NCI-H748 (cell line): ENCODE results near the gene FCN2.

Source experiments
- DNase-seq: peaks from one replicate; lab custom pipeline; 2025; ENCODE audit not compliant: unreplicated experiment; lab: John Stamatoyannopoulos, UW

Gene FCN2

GRCh38 chr9:134887686-134888602 is 7.3 kb downstream of the FCN2 start:
- no peak for DNase-seq

- DNase-seq = no peak
Measured at GRCh38 chr9:134888603-134889190, 8.1 kb downstream of the FCN2 start.

- DNase-seq = no peak
Measured at GRCh38 chr9:134889386-134890154, 9.0 kb downstream of the FCN2 start.

DNA sequence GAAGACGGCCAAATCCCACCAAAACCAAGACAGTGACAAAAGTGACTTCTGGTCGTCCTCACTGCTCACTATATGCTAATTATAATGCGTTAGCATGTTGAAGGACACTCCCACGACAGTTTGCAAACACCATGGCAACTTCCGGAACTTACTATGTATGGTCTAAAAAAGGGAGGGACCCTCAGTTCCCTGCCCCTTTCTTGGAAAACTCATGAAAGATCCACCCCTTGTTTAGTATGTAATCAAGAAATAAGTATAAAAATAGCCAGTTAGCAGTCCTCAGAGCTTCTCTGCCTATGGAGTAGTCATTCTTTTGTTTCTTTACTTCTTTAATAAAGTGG is 9.5 kb downstream of the FCN2 start:
- no peak for DNase-seq

GRCh38 chr9:134891053-134891452 is 10.4 kb downstream of the FCN2 start:
- DNase-seq = no peak

DNA sequence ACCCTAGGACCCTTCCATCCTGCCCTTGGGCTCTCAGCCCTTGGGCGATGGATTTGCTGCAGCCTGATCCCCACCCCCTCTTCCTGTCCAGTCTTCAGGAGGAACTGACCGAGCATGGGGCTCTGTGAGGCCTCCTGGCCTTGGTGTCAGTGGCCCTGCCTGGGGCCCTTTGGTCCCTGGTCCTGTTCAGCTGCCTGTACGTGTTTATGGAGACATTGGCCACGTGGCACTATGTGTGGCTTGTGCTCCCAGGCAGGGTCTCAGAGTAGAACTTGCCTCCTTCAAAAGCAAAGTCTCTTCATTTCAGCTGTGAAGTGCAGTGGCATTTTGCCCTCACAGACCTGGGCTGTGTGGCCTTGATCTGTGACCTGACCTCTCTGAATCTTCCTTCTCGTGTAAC is 11.1 kb downstream of the FCN2 start:
- DNase-seq = no peak

DNA sequence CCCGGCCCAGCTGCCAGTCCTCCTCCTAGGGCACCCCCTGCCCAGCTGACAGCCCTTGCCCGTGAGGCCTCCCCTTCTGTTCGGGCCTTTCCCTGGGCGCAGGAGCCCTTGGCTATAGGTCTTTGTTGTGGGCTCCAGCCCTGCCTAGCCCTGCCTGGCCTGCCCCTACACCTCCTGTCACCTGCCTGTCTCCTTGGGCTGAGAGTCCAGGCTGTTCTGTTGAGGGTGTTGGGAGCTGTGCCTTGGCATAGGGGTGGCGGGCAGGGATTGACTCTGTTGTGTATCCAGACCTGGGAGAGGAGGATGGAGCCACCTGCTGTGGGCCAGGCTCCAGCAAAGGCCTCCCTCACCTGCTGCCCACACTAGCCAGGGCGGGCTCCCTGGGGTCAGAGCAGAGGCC is 11.6 kb downstream of the FCN2 start:
- DNase-seq = no peak

GRCh38 chr9:134892820-134893420 is 12.3 kb downstream of the FCN2 start:
- DNase-seq = no peak

GRCh38 chr9:134894136-134894860 is 13.7 kb downstream of the FCN2 start:
- no peak for DNase-seq

- no peak for DNase-seq
Measured at GRCh38 chr9:134895097-134895496, 14.5 kb downstream of the FCN2 start.

DNA sequence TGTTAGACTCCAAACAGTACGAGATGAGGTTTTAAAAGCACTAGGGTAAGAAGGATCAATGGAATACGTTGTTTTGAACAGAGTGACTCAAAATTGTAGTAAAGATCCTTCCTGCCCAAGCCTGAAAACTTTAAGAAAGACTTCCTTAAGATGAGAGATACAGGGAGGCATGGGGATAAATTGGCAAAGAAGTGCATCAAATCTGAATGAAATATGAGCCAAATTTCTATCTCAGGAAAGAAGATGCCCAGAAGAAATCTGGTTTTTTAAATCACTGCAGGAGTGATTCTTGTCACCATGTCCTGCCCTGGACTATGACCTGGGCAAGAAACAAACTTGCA is 14.9 kb downstream of the FCN2 start:
- DNase-seq = no peak

DNA sequence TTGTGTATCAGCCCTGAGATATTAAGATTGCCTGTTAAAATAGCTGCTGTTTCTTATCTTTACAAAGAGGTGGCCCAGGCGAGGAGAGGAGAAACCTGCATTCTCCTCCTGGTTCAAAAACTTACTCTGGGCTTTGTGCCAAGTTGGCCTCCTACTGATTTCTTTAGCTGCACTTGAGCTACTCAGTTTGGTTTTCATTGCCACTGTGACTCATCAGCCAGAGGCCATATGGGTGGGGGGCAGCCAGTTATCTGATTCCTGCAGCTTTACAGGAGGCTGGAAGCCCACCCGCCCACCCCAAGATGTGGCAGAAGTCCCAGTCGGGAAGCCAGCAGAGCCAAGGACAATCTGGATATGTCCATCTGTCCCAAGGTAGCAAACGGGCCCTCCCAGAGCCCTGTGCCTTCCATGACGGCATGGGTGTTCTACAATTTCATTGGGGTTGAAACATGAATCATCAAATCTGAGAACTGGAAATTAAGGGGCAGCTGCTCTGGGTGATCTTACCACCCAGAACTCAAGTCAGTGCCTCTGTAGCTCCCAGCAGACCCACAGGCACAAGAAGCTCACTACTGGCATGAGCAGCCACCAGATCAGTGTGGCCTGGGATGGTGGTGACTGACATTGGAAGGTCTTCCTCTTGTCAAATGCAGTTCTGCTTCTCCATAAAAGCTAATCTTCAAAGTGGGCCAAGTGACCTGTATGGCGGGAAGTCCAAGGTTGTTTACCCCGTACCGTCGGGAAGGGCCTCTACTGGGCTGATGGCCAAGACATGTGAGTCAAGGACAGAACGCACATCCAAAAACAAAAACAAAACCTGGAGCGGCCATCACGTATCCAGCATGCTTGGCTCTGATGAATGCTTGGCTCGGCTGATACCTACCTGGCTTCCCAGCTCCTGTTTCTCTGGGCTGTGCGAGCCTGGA is 15.6 kb downstream of the FCN2 start:
- DNase-seq = no peak

DNA sequence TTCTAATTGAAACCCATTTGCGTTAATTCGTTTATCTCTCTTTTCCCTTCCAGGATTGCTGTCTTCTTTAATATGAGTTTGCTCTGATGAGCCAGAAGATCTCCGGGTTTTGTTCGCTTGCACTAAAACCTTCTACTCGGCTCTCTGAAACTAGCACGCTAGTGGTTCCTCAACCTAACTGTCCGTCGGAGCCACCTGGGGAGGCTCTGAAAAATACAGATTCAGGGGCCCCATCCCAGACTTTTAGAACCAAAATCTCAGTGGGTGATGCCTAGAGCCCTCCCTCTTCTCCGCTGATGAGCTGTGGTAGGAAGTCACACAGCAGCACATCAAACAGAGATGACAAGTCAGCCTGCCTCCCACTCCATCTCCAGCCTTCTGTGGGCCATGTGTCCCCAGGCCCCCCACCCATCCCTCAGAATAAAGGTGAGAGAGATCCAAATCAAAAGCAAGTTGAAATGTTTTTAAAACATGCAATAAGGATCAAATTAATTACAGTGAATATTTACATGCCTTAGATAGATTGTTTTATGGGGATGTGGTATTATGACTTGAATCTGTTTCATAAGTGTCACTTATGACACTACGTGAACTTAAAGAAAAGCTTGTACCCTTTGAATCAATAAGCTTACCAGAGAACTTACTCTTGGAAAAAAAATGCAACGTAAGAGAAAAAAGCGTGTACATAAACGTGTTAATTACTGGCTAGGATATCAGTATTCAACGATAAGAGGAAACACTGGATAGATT is 16.4 kb downstream of the FCN2 start:
- DNase-seq = no peak

DNA sequence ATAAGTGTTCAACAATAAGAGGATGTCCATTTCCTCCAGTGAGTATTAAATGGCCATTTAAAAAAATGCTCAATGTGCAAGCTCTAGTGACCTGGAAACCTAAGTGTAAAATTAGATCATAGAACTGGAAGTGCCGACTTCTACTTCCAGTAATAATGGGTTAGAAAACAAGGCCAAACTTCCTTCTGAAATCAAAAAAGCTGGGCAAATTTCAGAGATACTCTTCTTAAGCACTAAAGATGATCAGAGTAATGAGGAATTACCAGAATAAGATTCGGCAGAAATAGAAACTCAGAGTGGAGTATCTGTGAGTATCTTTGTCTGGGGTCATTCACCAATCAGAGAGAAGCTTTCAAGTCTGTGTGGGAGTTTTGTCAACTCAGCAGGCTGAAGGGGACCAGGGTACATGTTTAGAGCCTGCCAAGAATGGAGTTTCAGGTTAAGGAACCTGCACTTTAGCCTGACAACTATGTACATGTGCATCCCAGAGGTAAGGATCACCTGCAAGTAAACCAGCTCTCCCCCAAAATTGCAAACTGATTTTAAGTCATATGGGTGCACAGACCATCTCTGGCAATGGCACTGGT is 17.1 kb downstream of the FCN2 start:
- no peak for DNase-seq

DNA sequence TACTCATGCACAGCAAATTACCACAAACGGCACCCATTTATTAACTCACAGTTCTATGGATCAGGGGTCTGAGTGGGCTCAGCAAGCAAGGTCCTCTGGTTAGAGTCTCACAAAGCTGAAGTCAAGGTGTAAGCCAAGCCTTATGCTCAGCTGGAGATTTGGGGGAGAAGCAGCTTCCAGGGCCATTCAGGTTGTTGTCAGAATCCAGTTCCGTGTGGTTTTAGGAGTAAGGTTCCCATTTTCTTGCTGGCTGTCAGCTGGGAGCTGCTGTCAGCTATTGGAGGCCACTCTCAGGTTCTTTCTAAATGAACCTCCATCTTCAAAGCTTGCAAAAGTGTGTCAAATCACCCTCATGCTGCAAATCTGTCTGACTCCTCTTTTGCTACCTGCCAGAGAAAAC is 17.7 kb downstream of the FCN2 start:
- no peak for DNase-seq

- no peak for DNase-seq
Measured at GRCh38 chr9:134899168-134899567, 18.6 kb downstream of the FCN2 start.

GRCh38 chr9:134899818-134900217 is 19.2 kb downstream of the FCN2 start:
- no peak for DNase-seq

DNA sequence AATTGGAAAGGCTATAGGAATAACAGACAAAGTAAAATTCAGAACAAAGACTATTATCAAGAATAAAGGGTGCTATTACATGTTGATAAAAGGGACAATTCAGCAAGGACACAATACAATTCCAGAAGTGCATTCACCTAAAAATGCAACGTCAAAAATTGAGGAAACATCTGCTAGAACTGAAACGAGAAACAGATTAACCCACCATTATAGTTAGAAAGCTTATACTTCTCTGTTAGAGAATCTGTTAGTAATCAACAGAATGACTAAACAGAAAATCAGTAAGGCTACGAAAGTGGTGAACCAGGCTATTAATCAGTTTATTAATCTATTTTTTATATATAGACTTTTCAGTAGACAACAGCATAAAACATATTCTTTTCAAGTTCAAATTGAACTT is 22.3 kb downstream of the FCN2 start:
- DNase-seq = no peak
